GM21717 (cell line): ENCODE data around the gene PPP2R5B.
"Not testable (repeated sequence)": the region's sequence is repeated elsewhere in the genome, so short reads cannot be mapped to it uniquely, and the experiment has no call there.

Source experiments
- ATAC-seq: cut with Tn5 transposase; IDR thresholded peaks from one replicate; pipeline ENCODE4 v1.9.1; 2021; ENCODE audit warnings: mild to moderate bottlenecking, moderate library complexity; ENCODE audit not compliant: unreplicated experiment

The PPP2R5B gene

GRCh38 chr11:64971421-64972233, 47.1 kb downstream of the PPP2R5B start, which contains the start of gene MAJIN:
MAJIN (minus strand) TSS chr11:64972108; CDS start chr11:64959405, 12,703 bp downstream.
- ATAC-seq = no peak

- ATAC-seq = no peak
Observed at GRCh38 chr11:64974124-64974523, 49.6 kb downstream of the PPP2R5B start.

- no peak for ATAC-seq
Observed at GRCh38 chr11:64976651-64977050, 52.2 kb downstream of the PPP2R5B start.

- not testable (repeated sequence) for ATAC-seq
Observed at GRCh38 chr11:64983339-64983738, 58.9 kb downstream of the PPP2R5B start.
